Mesothelial cell of epicardium (in vitro differentiated cells): Measurements from ENCODE around the gene AP5Z1. TPM values are rescaled to one million over a fixed set of nuclear protein-coding genes. Genes with fewer than 3 reads are reported as not detected.

ENCODE experiments used
- DNase-seq, 2 experiments: peaks; one replicate each; pipeline ENCODE4 v3.0.0; 2021; ENCODE audit warnings: low spot score in 2 of 2; ENCODE audit not compliant: unreplicated experiment in 2 of 2
- H3K27ac Mint-ChIP-seq: 2 replicates; pipeline ENCODE4 v1.8.0; 2021; ENCODE audit warnings: mixed read lengths
- H3K27me3 Mint-ChIP-seq: 2 replicates; pipeline ENCODE4 v1.8.0; 2021; ENCODE audit warnings: low read depth, mixed read lengths
- H3K36me3 Mint-ChIP-seq: 2 replicates; pipeline ENCODE4 v1.8.0; 2021; ENCODE audit warnings: mixed read lengths
- H3K4me1 Mint-ChIP-seq: 2 replicates; pipeline ENCODE4 v1.8.0; 2021; ENCODE audit warnings: mixed read lengths
- H3K4me3 Mint-ChIP-seq: 2 replicates; pipeline ENCODE4 v1.8.0; 2021; ENCODE audit warnings: mild to moderate bottlenecking, moderate library complexity, mixed read lengths
- H3K9me3 Mint-ChIP-seq: 2 replicates; pipeline ENCODE4 v1.8.0; 2021; ENCODE audit warnings: mixed read lengths
- total RNA-seq: library from RNA; stranded (reverse); gene quantifications from 3 replicates; pipeline ENCODE4 v1.2.1, GENCODE V29; 2021
- TF ChIP-seq, protein P1 (sequence below): fragments of 200-600 bp; sonication (generic); IDR thresholded peaks from one replicate; pipeline ENCODE4 v1.5.0; 2021; ENCODE audit warnings: antibody characterized with exemption; ENCODE audit not compliant: unreplicated experiment

The AP5Z1 gene
- total RNA-seq, 1 donor from 2014 or later, result 36.2 TPM

DNA sequence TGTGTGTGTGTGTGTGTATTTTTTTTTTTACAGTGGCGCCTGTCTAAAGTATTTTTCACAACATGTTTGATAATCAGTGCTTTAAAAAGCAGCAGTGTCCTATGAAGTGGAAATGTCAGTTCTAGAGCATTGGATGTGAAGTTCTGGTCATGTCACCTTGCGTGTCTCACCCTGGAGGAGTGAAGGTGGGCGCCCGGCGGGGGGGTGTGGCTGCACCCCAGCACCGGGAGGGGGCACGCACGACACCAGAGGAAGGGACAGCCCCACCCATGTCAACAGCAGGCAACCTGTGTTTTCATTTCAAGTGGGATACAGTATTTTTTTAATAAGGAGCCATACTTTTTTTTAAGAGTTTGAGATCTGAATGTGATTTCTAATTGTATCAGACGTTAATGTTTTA lies 4.5 kb upstream of the AP5Z1 start:
- TF ChIP-seq, protein P1, sequence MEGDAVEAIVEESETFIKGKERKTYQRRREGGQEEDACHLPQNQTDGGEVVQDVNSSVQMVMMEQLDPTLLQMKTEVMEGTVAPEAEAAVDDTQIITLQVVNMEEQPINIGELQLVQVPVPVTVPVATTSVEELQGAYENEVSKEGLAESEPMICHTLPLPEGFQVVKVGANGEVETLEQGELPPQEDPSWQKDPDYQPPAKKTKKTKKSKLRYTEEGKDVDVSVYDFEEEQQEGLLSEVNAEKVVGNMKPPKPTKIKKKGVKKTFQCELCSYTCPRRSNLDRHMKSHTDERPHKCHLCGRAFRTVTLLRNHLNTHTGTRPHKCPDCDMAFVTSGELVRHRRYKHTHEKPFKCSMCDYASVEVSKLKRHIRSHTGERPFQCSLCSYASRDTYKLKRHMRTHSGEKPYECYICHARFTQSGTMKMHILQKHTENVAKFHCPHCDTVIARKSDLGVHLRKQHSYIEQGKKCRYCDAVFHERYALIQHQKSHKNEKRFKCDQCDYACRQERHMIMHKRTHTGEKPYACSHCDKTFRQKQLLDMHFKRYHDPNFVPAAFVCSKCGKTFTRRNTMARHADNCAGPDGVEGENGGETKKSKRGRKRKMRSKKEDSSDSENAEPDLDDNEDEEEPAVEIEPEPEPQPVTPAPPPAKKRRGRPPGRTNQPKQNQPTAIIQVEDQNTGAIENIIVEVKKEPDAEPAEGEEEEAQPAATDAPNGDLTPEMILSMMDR, result no peak
- H3K27ac Mint-ChIP-seq, result no peak overlapping the region
- DNase-seq, result no peak
- H3K4me3 Mint-ChIP-seq, result no peak overlapping the region
- H3K36me3 Mint-ChIP-seq, result no peaks in the 10 kb centered on the region
- H3K27me3 Mint-ChIP-seq, result no peaks in the 10 kb centered on the region
- H3K4me1 Mint-ChIP-seq, result peaks cover 25% of the 10 kb centered on the region
- no peaks in the 10 kb centered on the region for H3K9me3 Mint-ChIP-seq

DNA sequence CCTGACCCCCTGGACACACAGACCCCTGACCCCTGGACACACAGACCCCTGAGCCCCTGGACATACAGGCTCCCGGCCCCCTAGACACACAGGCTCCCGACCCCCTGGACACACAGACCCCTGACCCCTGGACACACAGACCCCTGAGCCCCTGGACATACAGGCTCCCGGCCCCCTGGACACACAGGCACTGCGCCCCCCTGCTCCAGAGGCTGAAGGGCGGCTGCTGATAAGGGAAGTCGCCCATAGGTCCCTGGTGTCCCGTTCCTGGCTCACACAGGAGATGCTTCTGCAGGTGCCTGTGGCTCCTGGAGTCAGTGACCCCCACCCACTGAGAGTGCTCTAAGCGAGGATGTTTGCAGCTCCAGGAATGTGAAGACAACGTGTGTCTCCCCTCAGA lies 3.7 kb upstream of the AP5Z1 start:
- Mint-ChIP-seq H3K36me3 (no peaks in the 10 kb centered on the region), H3K27ac (no peak overlapping the region), H3K27me3 (no peaks in the 10 kb centered on the region), H3K9me3 (no peaks in the 10 kb centered on the region), H3K4me1 (peaks cover 32% of the 10 kb centered on the region), H3K4me3 (no peak overlapping the region)
- DNase-seq, result no peak
- TF ChIP-seq, protein P1, result no peak

DNA sequence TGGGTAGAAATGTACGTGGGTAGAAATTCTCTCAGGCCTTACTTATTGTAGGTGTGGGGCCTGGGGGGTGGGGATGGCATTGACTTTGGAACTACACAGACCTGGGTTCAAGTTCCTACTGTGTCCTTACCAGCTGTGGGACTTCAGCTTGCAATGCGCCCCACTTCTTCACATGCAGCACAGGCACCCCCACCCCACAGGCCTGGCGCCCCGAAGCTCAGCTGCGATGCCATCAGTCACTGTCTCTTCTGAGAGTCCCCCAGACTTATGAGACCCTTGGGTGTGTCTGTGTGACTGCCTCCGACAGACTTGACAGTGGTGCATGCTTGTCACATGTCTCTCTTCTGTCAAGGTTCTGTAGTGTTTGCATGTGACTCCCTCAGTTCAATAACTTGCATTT lies 3.1 kb upstream of the AP5Z1 start:
- no peak for DNase-seq
- TF ChIP-seq, protein P1, result no peak
- H3K36me3 Mint-ChIP-seq, result no peaks in the 10 kb centered on the region
- no peaks in the 10 kb centered on the region for H3K27me3 Mint-ChIP-seq
- peaks cover 35% of the 10 kb centered on the region for H3K4me1 Mint-ChIP-seq
- H3K4me3 Mint-ChIP-seq, result no peak overlapping the region
- H3K27ac Mint-ChIP-seq, result no peak overlapping the region
- no peaks in the 10 kb centered on the region for H3K9me3 Mint-ChIP-seq

DNA sequence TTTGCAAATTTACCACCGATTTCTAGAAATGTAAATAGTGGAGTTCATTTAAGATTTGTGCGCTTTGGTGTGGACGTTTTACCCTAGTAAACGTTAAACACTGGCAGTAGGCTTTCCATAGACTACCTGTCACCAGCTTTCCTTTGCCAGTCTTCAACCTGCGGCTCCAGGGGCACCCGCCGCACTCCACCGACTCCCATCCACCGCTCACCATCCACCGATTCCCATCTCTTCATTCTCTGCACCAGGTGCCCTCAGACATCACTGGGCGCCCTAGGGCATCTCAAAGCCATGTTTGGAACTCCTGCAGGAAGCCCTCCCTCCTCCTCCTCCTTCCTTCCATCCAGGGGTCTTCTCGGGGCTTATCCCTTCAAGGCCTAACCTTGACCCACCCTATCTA lies 1.4 kb upstream of the AP5Z1 start:
- Mint-ChIP-seq H3K4me1 (peaks cover 36% of the 10 kb centered on the region), H3K9me3 (no peaks in the 10 kb centered on the region), H3K27ac (peak overlapping the region; percentile 99), H3K36me3 (no peaks in the 10 kb centered on the region), H3K27me3 (no peaks in the 10 kb centered on the region), H3K4me3 (peak overlapping the region; percentile 99)
- no peak for DNase-seq
- TF ChIP-seq, protein P1, result no peak

DNA sequence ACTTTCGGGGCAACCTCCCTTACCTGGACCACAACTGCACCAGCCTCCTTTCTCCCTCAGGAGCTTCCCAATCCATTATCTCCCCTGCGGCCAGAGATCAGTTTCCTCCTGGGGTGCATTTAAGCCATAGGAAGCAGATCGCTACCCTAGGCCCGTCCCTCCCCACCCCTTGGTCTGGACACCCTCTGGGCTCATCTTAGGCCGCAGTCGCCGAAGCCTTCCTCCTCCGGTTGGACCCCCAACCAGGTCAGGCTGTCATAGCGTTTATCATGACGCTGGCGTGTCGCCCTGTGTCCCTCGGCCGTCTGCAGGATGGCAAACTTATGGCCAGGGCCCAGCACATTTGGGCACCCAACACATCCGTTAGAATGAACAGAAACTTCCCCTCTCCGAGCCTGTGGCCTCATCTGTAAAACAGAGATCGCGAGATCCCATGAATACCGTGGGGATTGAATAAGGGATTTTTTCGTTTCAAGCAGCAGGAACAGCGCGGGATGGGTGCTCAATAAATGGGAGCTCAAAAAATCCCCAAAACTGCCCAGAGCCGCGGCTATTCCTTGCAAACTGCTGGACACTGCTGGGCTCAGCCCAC lies 669 bp upstream of the AP5Z1 start:
- Mint-ChIP-seq H3K4me3 (peak overlapping the region; percentile 99), H3K9me3 (no peaks in the 10 kb centered on the region), H3K36me3 (no peaks in the 10 kb centered on the region), H3K27ac (peak overlapping the region; percentile 99), H3K27me3 (no peaks in the 10 kb centered on the region), H3K4me1 (peaks cover 34% of the 10 kb centered on the region)
- TF ChIP-seq, protein P1, result no peak
- no peak for DNase-seq
